HG03139 (cell line): ENCODE measurements around the gene ETHE1.
"Not testable (repeated sequence)": the region's sequence is repeated elsewhere in the genome, so short reads cannot be mapped to it uniquely, and the experiment has no call there.

Experiments
- ATAC-seq: cut with Tn5 transposase; IDR thresholded peaks from one replicate; pipeline ENCODE4 v1.9.1; 2021; ENCODE audit not compliant: unreplicated experiment

ETHE1 gene

GRCh38 chr19:43525836-43526771 is 897 bp downstream of the ETHE1 start:
- no peak for ATAC-seq

- ATAC-seq, result no peak
Measured at GRCh38 chr19:43524922-43525835, 1.8 kb downstream of the ETHE1 start.

GRCh38 chr19:43523696-43524095 is 3.3 kb downstream of the ETHE1 start:
- ATAC-seq, result not testable (repeated sequence)

GRCh38 chr19:43522929-43523328 is 4.1 kb downstream of the ETHE1 start:
- no peak for ATAC-seq

GRCh38 chr19:43519436-43520088 is 7.4 kb downstream of the ETHE1 start:
- no peak for ATAC-seq

GRCh38 chr19:43518051-43518450 is 8.9 kb downstream of the ETHE1 start:
- no peak for ATAC-seq

- ATAC-seq, result not testable (repeated sequence)
Measured at GRCh38 chr19:43512399-43512798, 14.6 kb downstream of the ETHE1 start.

GRCh38 chr19:43511324-43511723 is 15.7 kb downstream of the ETHE1 start:
- no peak for ATAC-seq

GRCh38 chr19:43510713-43511112 is 16.3 kb downstream of the ETHE1 start:
- no peak for ATAC-seq

- ATAC-seq, result no peak
Measured at GRCh38 chr19:43507880-43508279, 19.1 kb downstream of the ETHE1 start.

- ATAC-seq, result no peak
Measured at GRCh38 chr19:43506629-43507028, 20.4 kb downstream of the ETHE1 start.

- no peak for ATAC-seq
Measured at GRCh38 chr19:43505941-43506340, 21.1 kb downstream of the ETHE1 start.

GRCh38 chr19:43505186-43505456 is 21.9 kb downstream of the ETHE1 start:
- no peak for ATAC-seq

- ATAC-seq, result peak; percentile 15
Measured at GRCh38 chr19:43504426-43505185, 22.4 kb downstream of the ETHE1 start, which contains the start of gene PHLDB3. Gene PHLDB3 (minus strand): TSS chr19:43504746. CDS start chr19:43504118, 628 bp downstream.

GRCh38 chr19:43503501-43504425 is 23.2 kb downstream of the ETHE1 start:
- ATAC-seq, result peak; percentile 89

- ATAC-seq, result no peak
Measured at GRCh38 chr19:43502419-43502976, 24.5 kb downstream of the ETHE1 start.

- no peak for ATAC-seq
Measured at GRCh38 chr19:43501661-43502418, 25.2 kb downstream of the ETHE1 start.

- ATAC-seq, result no peak
Measured at GRCh38 chr19:43499042-43499441, 28.0 kb downstream of the ETHE1 start.
